H1 (cell line): ENCODE measurements around the gene LITAFD. TPM values are rescaled to one million over a fixed set of nuclear protein-coding genes. Genes with fewer than 3 reads are reported as not detected.
A peak's percentile ranks its signal among the peaks of the same experiment; 100 is the strongest.

Experiments
- CTCF ChIA-PET: fragments of 300-600 bp; sonication (Branson Sonifier 250); formaldehyde crosslinking; loops from one replicate; lab custom pipeline; 2021; ENCODE audit not compliant: partially characterized antibody; lab: Charles Lee
- POLR2A ChIA-PET: fragments of 300-600 bp; sonication (Branson Sonifier 250); formaldehyde crosslinking; loops from one replicate; lab custom pipeline; 2021; ENCODE audit warnings: inconsistent platforms; ENCODE audit not compliant: partially characterized antibody; lab: Charles Lee
- DNase-seq, 2 experiments: peaks; one replicate each; pipeline versions ENCODE4 v3.0.0 to v3.0.0-alpha.2; 2010 to 2022; ENCODE audit warnings: low spot score in 2 of 2, low read depth in 1 of 2, mixed read lengths in 1 of 2
- FAIRE-seq: peaks from 2 replicates; lab custom pipeline; 2011; peaks lifted over from hg19 to GRCh38; lab: Jason Lieb, UNC
- H2AFZ ChIP-seq: 2 replicates; pipeline ENCODE4 v1.8.1; 2012; ENCODE audit warnings: low read length, inconsistent platforms
- H2AK5ac ChIP-seq: 2 replicates; pipeline ENCODE4 v1.6.1; 2013; ENCODE audit warnings: low read depth, low read length
- H2BK120ac ChIP-seq: replicated peaks from 2 replicates; pipeline ENCODE3; 2013; ENCODE audit warnings: low read depth, low read length, inconsistent platforms
- H2BK12ac ChIP-seq: 2 replicates; pipeline ENCODE4 v1.6.1; 2013; ENCODE audit warnings: low read depth, low read length
- H2BK15ac ChIP-seq: 2 replicates; pipeline ENCODE4 v1.6.1; 2013; ENCODE audit warnings: low read length
- H2BK20ac ChIP-seq: 2 replicates; pipeline ENCODE4 v1.6.1; 2013; ENCODE audit warnings: low read length
- H2BK5ac ChIP-seq: 2 replicates; pipeline ENCODE4 v1.6.1; 2013; ENCODE audit warnings: low read depth, low read length
- H3K14ac ChIP-seq: 2 replicates; pipeline ENCODE4 v1.6.1; 2013; ENCODE audit warnings: inconsistent platforms; ENCODE audit not compliant: insufficient read length
- H3K18ac ChIP-seq: 2 replicates; pipeline ENCODE4 v1.6.1; 2013; ENCODE audit warnings: low read length; ENCODE audit errors: extremely low read depth
- H3K23ac ChIP-seq: 2 replicates; pipeline ENCODE4 v1.6.1; 2013; ENCODE audit warnings: inconsistent platforms; ENCODE audit not compliant: insufficient read length
- H3K23me2 ChIP-seq: 2 replicates; pipeline ENCODE4 v1.6.1; 2013; ENCODE audit warnings: low read depth, low read length
- H3K27ac ChIP-seq: 2 replicates; pipeline ENCODE4 v1.6.1; 2011; ENCODE audit warnings: low read depth, low read length, inconsistent platforms
- H3K27me3 ChIP-seq, 4 experiments: replicated peaks in 1 of 4; 1 replicate in 1 of 4; 2 replicates in 3 of 4; pipeline versions ENCODE4 v1.6.1 to v1.8.1; 2011 to 2013; ENCODE audit warnings: low read length in 3 of 4, mild to moderate bottlenecking in 3 of 4, inconsistent platforms in 2 of 4, mixed read lengths in 2 of 4, moderate library complexity in 1 of 4; ENCODE audit not compliant: control insufficient read depth in 3 of 4, insufficient read depth in 3 of 4; ENCODE audit errors: extremely low read depth in 1 of 4
- H3K36me3 ChIP-seq, 4 experiments: 2 replicates each; pipeline versions ENCODE4 v1.6.1 to v1.8.1; 2011 to 2013; ENCODE audit warnings: mild to moderate bottlenecking in 4 of 4, low read length in 3 of 4, moderate library complexity in 2 of 4, control low read depth in 1 of 4, inconsistent platforms in 1 of 4; ENCODE audit not compliant: insufficient read depth in 4 of 4, control insufficient read depth in 2 of 4
- H3K4ac ChIP-seq: replicated peaks from 2 replicates; pipeline ENCODE3; 2013; ENCODE audit warnings: low read length, low read depth, mixed read lengths, inconsistent platforms; ENCODE audit not compliant: insufficient read length
- H3K4me1 ChIP-seq, 4 experiments: replicated peaks in 1 of 4; 1 replicate in 1 of 4; 2 replicates in 3 of 4; pipeline versions ENCODE4 v1.6.1 to v1.8.1; 2011 to 2013; ENCODE audit warnings: low read length in 3 of 4, inconsistent platforms in 2 of 4, mixed read lengths in 1 of 4; ENCODE audit not compliant: insufficient read depth in 4 of 4, control insufficient read depth in 3 of 4
- H3K4me2 ChIP-seq, 2 experiments: 2 replicates each; pipeline versions ENCODE4 v1.6.1 to v1.8.1; 2011 to 2013; ENCODE audit warnings: low read depth in 2 of 2, low read length in 2 of 2, control low read depth in 1 of 2, inconsistent platforms in 1 of 2, mild to moderate bottlenecking in 1 of 2; ENCODE audit not compliant: insufficient read depth in 1 of 2
- H3K4me3 ChIP-seq, 4 experiments: fragments of 200-600, 300-600 bp in 1 of 4; sonication (generic), shearing (Covaris generic), sonication (Bioruptor Twin) in 1 of 4; 2 replicates each; pipeline versions ENCODE4 v1.5.1 to v1.8.1; 2011 to 2016; ENCODE audit warnings: low read length in 4 of 4, low read depth in 3 of 4, control low read depth in 2 of 4, inconsistent platforms in 2 of 4, mild to moderate bottlenecking in 2 of 4, mixed read lengths in 1 of 4, moderate library complexity in 1 of 4; ENCODE audit not compliant: insufficient read depth in 2 of 4; ENCODE audit errors: extremely low read depth in 1 of 4
- H3K56ac ChIP-seq: replicated peaks from 2 replicates; pipeline ENCODE3; 2013; ENCODE audit warnings: low read depth, mild to moderate bottlenecking, mixed read lengths, low read length, inconsistent platforms; ENCODE audit not compliant: insufficient read length
- H3K79me1 ChIP-seq: 2 replicates; pipeline ENCODE4 v1.6.1; 2013; ENCODE audit warnings: low read depth, low read length, control low read depth
- H3K79me2 ChIP-seq, 2 experiments: 2 replicates each; pipeline versions ENCODE4 v1.6.1 to v1.8.1; 2012 to 2013; ENCODE audit warnings: low read length in 2 of 2, mild to moderate bottlenecking in 2 of 2, inconsistent platforms in 1 of 2; ENCODE audit not compliant: insufficient read depth in 2 of 2, control insufficient read depth in 1 of 2
- H3K9ac ChIP-seq, 4 experiments: replicated peaks in 1 of 4; 1 replicate in 1 of 4; 2 replicates in 3 of 4; pipeline versions ENCODE4 v1.6.1 to v1.8.1; 2011 to 2013; ENCODE audit warnings: low read depth in 3 of 4, low read length in 3 of 4, control low read depth in 2 of 4, mild to moderate bottlenecking in 2 of 4, moderate library complexity in 2 of 4, inconsistent platforms in 1 of 4; ENCODE audit errors: extremely low read depth in 1 of 4
- H3K9me3 ChIP-seq, 2 experiments: 2 replicates each; pipeline versions ENCODE4 v1.6.1 to v1.8.1; 2012 to 2013; ENCODE audit warnings: mild to moderate bottlenecking in 2 of 2, moderate library complexity in 2 of 2, control low read depth in 1 of 2, inconsistent platforms in 1 of 2, low read depth in 1 of 2, low read length in 1 of 2, mixed read lengths in 1 of 2; ENCODE audit not compliant: insufficient read depth in 2 of 2
- H4K20me1 ChIP-seq, 2 experiments: replicated peaks in 1 of 2; 2 replicates each; pipeline versions ENCODE3 to v1.8.1; 2011 to 2013; ENCODE audit warnings: inconsistent platforms in 2 of 2, low read length in 2 of 2, mild to moderate bottlenecking in 1 of 2; ENCODE audit not compliant: insufficient read depth in 2 of 2, control insufficient read depth in 1 of 2
- H4K5ac ChIP-seq: 2 replicates; pipeline ENCODE4 v1.6.1; 2013; ENCODE audit warnings: low read length, low read depth, mixed read lengths, inconsistent platforms; ENCODE audit not compliant: insufficient read length
- H4K8ac ChIP-seq: 2 replicates; pipeline ENCODE4 v1.8.0; 2013; ENCODE audit warnings: mild to moderate bottlenecking, moderate library complexity, low read length, inconsistent platforms; ENCODE audit not compliant: insufficient read depth; ENCODE audit errors: extremely low read depth
- H4K91ac ChIP-seq: replicated peaks from 2 replicates; pipeline ENCODE3; 2013; ENCODE audit warnings: low read length, mixed read lengths, inconsistent platforms; ENCODE audit not compliant: insufficient read length
- PHF8 ChIP-seq: fragments of 200-600 bp; sonication (generic); conservative IDR thresholded peaks from 2 replicates; pipeline ENCODE4 v1.7.1; 2012; ENCODE audit warnings: low read depth, mild to moderate bottlenecking, inconsistent platforms, low read length, moderate library complexity
- POLR2AphosphoS5 ChIP-seq: IDR thresholded peaks from 2 replicates; pipeline ENCODE4 v1.6.1; 2011; ENCODE audit warnings: low read depth, low read length
- WGBS, 2 experiments: shearing (Covaris generic) in 1 of 2; methylation state at CpG; one replicate each; pipeline versions ENCODE4 v1.1.6 to v1.1.7; 2013 to 2015; ENCODE audit warnings: low lambda C conversion rate in 2 of 2, mixed read lengths in 2 of 2, inconsistent platforms in 1 of 2, low coverage in 1 of 2, missing lambda C conversion rate in 1 of 2; ENCODE audit not compliant: insufficient replicate concordance in 2 of 2, insufficient coverage in 1 of 2, insufficient read length in 1 of 2; ENCODE audit errors: extremely low coverage in 1 of 2, missing lambda C conversion rate in 1 of 2; 5-methylcytosine and 5-hydroxymethylcytosine counted together
- polyA plus RNA-seq, 7 experiments: library from polyadenylated mRNA; depleted of rRNA in 3 of 7; stranded (reverse) in 5 of 7; unstranded in 2 of 7; fragments of >200 nt in 5 of 7; fragments of 200-250 nt in 2 of 7; gene quantifications; 1 replicate in 5 of 7; 2 replicates in 1 of 7; 4 replicates in 1 of 7; pipeline versions ENCODE4 v1.2.1 to v1.2.3, GENCODE V29; 2011 to 2013; ENCODE audit warnings: missing spikeins in 2 of 7, mixed read lengths in 2 of 7
- total RNA-seq: library from RNA; stranded (reverse); fragmentation: NEBNext Ultra II Directional; extraction: Animal tissue kit (Norgen Biotek cat#: 25700); gene quantifications from 2 replicates; pipeline ENCODE4 v1.2.1, GENCODE V29; 2021

Gene LITAFD
- total and polyA plus RNA-seq, 2 of the 8 experiments (the other 6 are each of a cell fraction or from before 2014, with no cell fraction given), result not detected

GRCh38 chr16:8865145-8865882 lies 16.8 kb upstream of the LITAFD start:
- peak overlapping the region in 2 of 4 experiments; percentile 15 to 74; a peak in 4 of 8 replicates for H3K4me3 ChIP-seq
- H4K5ac ChIP-seq, result peak overlapping the region; percentile 47
- peaks cover 0 to 15% (median 4%) of the 10 kb centered on the region in 4 experiments; a peak in 4 of 8 replicates for H3K36me3 ChIP-seq
- H3K23ac ChIP-seq, result no peak overlapping the region
- H3K23me2 ChIP-seq, result peaks cover 23% of the 10 kb centered on the region
- H3K79me1 ChIP-seq, result peaks cover 27% of the 10 kb centered on the region
- no peak overlapping the region; a peak in 1 of 7 replicates for H3K9ac ChIP-seq
- peak overlapping the region; percentile 83; the same call in 1 of the 2 replicates for H2BK15ac ChIP-seq
- FAIRE-seq (no peak), DNase-seq (no peak)
- H2BK5ac ChIP-seq, result peak overlapping the region; percentile 94; the same call in 1 of the 2 replicates
- peaks cover 32 to 50% of the 10 kb centered on the region in 2 experiments for H4K20me1 ChIP-seq
- H3K14ac ChIP-seq, result peak overlapping the region; percentile 37
- H3K4me1 ChIP-seq, result peaks cover 22 to 47% (median 35%) of the 10 kb centered on the region in 4 experiments
- POLR2A ChIA-PET, result interaction anchor here (0.9 to 29.1 kb wide), 10 partner anchors 7 to 226 kb away, joined by 3 to 456 read pairs (median 6); partner anchors contain the start of genes CARHSP1, HAPSTR1, LITAFD and PMM2
- H3K9me3 ChIP-seq, result no peaks in the 10 kb centered on the region
- H4K91ac ChIP-seq, result peak overlapping the region; percentile 61
- no peak for TF ChIP-seq PHF8
- TF ChIP-seq POLR2AphosphoS5, result peak; percentile 19; the same call in 1 of the 2 replicates
- peak overlapping the region; percentile 94 for H3K4ac ChIP-seq
- H3K18ac ChIP-seq, result peak overlapping the region; percentile 60
- H2AK5ac ChIP-seq, result peak overlapping the region; percentile 86; the same call in 1 of the 2 replicates
- H2BK120ac ChIP-seq, result peak overlapping the region; percentile 47
- peak overlapping the region; percentile 58 to 99 for H3K4me2 ChIP-seq
- H3K56ac ChIP-seq, result no peak overlapping the region
- WGBS, 2 experiments, result 80% methylated on average over 14 of the region's 14 CpGs; no CpG with 5 or more reads in 1 of the 2 experiments
- H2BK12ac ChIP-seq, result peak overlapping the region; percentile 92
- H3K79me2 ChIP-seq, result peaks cover 47 to 75% of the 10 kb centered on the region in 2 experiments
- CTCF ChIA-PET, result interaction anchor here (1.0 to 10.5 kb wide), 6 partner anchors 9 to 185 kb away, joined by 3 to 90 read pairs (median 11); no protein-coding TSS in a partner anchor
- H4K8ac ChIP-seq, result no peak overlapping the region
- no peak overlapping the region for H3K27ac ChIP-seq
- H2BK20ac ChIP-seq, result 0 out of 2 replicates have a peak overlapping the region, but pooled peaks have one; percentile 32
- no peak overlapping the region for H2AFZ ChIP-seq
- H3K27me3 ChIP-seq, result no peaks in the 10 kb centered on the region
